SJSA1 (cell line): ENCODE data around the gene PATZ1. TPM values are rescaled to one million over a fixed set of nuclear protein-coding genes. Genes with fewer than 3 reads are reported as not detected.
"Not testable (repeated sequence)": the region's sequence is repeated elsewhere in the genome, so short reads cannot be mapped to it uniquely, and the experiment has no call there.

ENCODE experiments used
- DNase-seq, 2 experiments: peaks; one replicate each; pipeline ENCODE4 v3.0.0-alpha.2; 2015 to 2020; ENCODE audit warnings: low spot score in 2 of 2, low read depth in 1 of 2
- H3K27ac ChIP-seq: fragments of 250-450 bp; sonication (Bioruptor Pico); 2 replicates; pipeline ENCODE4 v1.5.1; 2020; ENCODE audit warnings: mild to moderate bottlenecking, moderate library complexity
- H3K27me3 ChIP-seq: fragments of 250-450 bp; sonication (Bioruptor Pico); replicated peaks from 2 replicates; pipeline ENCODE4 v1.5.1; 2020; ENCODE audit warnings: mild to moderate bottlenecking, moderate library complexity
- H3K36me3 ChIP-seq: fragments of 250-450 bp; sonication (Bioruptor Pico); 2 replicates; pipeline ENCODE4 v1.5.1; 2020; ENCODE audit warnings: mild to moderate bottlenecking
- H3K4me1 ChIP-seq: fragments of 250-450 bp; sonication (Bioruptor Pico); replicated peaks from 2 replicates; pipeline ENCODE4 v1.6.1; 2021; ENCODE audit warnings: mild to moderate bottlenecking
- H3K4me3 ChIP-seq: fragments of 250-450 bp; sonication (Bioruptor Pico); 2 replicates; pipeline ENCODE4 v1.5.1; 2020; ENCODE audit warnings: mild to moderate bottlenecking
- H3K9me3 ChIP-seq: fragments of 250-450 bp; sonication (Bioruptor Pico); replicated peaks from 2 replicates; pipeline ENCODE4 v1.5.1; 2020; ENCODE audit warnings: mild to moderate bottlenecking
- total RNA-seq: library from RNA; depleted of rRNA; stranded (reverse); fragments of >200 nt; shearing (Covaris generic); gene quantifications from 2 replicates; pipeline ENCODE4 v1.2.3, GENCODE V29; 2014; rRNA removed

The PATZ1 gene, protein sequence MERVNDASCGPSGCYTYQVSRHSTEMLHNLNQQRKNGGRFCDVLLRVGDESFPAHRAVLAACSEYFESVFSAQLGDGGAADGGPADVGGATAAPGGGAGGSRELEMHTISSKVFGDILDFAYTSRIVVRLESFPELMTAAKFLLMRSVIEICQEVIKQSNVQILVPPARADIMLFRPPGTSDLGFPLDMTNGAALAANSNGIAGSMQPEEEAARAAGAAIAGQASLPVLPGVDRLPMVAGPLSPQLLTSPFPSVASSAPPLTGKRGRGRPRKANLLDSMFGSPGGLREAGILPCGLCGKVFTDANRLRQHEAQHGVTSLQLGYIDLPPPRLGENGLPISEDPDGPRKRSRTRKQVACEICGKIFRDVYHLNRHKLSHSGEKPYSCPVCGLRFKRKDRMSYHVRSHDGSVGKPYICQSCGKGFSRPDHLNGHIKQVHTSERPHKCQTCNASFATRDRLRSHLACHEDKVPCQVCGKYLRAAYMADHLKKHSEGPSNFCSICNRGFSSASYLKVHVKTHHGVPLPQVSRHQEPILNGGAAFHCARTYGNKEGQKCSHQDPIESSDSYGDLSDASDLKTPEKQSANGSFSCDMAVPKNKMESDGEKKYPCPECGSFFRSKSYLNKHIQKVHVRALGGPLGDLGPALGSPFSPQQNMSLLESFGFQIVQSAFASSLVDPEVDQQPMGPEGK
- 14.7 and 14.9 TPM in 2 replicates for total RNA-seq

DNA sequence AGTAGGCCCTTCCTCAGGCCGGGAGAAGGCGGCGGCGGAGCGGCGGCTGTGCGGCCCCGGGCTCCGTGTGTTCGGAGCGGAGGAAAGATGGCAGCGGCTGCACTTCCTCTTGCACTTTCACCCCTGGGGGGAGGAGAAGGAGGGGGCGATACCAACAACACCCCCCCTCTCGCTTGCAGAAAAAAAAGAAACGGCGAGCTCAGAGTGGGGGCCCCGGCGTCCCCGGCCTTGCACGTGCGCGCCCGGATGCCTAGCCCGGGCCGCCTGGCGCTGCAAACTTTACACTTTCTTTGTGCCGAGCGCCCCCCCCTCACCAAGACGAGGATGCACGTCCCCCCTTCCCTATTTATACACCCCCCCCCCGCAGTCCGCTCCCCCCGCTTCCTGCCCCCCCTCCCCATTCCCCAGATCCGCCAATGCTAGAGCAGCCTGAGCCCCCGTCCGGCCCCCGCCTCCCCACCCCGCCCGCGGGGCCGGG lies at the start of gene PATZ1:
TSS of gene PATZ1 (minus strand) at position 92 of the 478 bp plus-strand sequence. CDS start 744 bp downstream, outside the sequence.
- H3K4me1 ChIP-seq = peaks cover 39% of the 10 kb centered on the region
- no peaks in the 10 kb centered on the region for H3K9me3 ChIP-seq
- H3K27me3 ChIP-seq = no peaks in the 10 kb centered on the region
- peaks cover 38% of the 10 kb centered on the region for H3K36me3 ChIP-seq
- peak; percentile 75 to 86 for DNase-seq
- peak within 1 kb of the TSS; percentile 57 for H3K27ac ChIP-seq
- H3K4me3 ChIP-seq = peak within 1 kb of the TSS; percentile 71

DNA sequence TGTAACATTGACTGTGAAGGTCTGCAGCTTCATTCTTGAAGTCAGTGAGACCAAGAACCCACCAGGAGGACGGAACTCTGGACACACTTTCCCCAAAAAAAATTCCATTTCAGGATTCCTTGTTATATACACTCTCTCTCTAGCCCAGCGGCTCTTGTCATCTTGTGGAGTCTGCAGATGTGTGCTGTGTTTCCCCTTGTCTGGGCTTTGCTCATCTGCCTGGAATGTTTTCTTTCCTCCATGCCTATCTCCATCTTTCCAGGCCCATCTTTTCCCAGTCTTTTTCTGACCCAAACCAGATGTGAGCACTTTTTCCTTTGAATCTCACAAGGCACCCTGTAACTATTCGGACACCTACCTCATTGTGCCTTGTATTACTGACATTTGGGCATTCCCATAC lies 48.2 kb upstream of the PATZ1 start:
- Histone ChIP-seq H3K9me3 (no peaks in the 10 kb centered on the region), H3K4me1 (peaks cover 11% of the 10 kb centered on the region), H3K36me3 (no peaks in the 10 kb centered on the region), H3K27ac (no peak overlapping the region), H3K27me3 (no peaks in the 10 kb centered on the region), H3K4me3 (no peak overlapping the region)
- no peak for DNase-seq

DNA sequence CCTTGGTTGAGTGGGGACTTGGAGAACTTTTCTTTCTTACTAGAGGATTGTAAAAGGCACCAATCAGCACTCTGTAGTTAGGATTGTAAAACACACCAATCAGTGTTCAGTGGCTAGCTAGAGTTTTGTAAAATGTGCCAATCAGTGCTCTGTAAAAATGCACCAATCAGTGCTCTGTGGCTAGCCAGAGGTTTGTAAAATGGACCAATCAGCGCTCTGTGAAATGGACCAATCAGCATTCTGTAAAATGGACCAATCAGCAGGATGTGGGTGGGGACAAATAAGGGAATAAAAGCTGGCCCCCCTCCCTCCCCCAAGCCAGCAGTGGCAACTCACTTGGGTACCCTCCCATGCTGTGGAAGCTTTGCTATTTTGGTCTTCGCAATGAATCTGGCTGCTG lies 47.7 kb upstream of the PATZ1 start:
- DNase-seq = no peak
- Histone ChIP-seq H3K27me3 (no peaks in the 10 kb centered on the region), H3K4me1 (peaks cover 8% of the 10 kb centered on the region), H3K27ac (no peak overlapping the region), H3K9me3 (no peaks in the 10 kb centered on the region), H3K4me3 (no peak overlapping the region), H3K36me3 (no peaks in the 10 kb centered on the region)

DNA sequence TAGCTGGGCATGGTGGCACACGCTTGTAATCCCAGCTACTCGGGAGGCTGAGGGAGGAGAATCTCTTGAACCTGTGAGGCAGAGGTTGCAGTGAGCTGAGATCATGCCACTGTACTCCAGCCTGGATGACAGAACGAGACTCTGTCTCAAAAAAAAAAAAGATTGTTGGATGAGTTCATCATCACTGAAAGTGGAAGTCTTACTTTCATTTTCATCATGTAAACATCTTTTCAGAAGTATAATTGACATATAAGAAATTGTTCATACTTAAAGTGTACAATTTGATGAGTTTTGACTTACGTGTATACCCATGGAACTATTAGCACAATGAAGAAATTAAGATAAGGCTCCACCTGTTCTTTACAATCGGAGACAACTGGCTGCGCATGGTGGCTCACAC lies 32.5 kb upstream of the PATZ1 start:
- not testable (repeated sequence) for H3K9me3 ChIP-seq, H3K4me3 ChIP-seq, H3K36me3 ChIP-seq, H3K27me3 ChIP-seq, H3K4me1 ChIP-seq, H3K27ac ChIP-seq, DNase-seq

DNA sequence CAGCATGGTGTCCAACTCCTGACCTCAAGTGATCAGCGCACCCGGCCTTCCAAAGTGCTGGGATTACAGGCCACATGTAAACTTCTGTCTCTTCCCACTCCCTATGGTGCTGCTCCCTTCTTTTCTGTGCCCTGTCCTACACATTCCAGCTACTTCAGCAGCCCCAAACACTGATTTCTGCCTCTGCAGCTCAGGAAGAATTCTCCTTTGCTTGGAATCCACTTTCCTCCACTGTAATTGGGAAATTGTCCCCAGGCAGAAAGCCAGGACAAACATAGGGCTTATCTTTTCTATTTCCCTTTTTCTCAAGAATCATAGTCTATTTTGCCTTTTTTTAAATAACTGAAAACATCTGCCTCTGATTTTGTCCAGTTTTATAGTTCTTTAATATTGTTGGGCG lies 32.0 kb upstream of the PATZ1 start:
- no peak for DNase-seq
- Histone ChIP-seq H3K36me3 (no peaks in the 10 kb centered on the region), H3K4me3 (no peak overlapping the region), H3K4me1 (no peaks in the 10 kb centered on the region), H3K27me3 (no peaks in the 10 kb centered on the region), H3K27ac (no peak overlapping the region), H3K9me3 (no peaks in the 10 kb centered on the region)

DNA sequence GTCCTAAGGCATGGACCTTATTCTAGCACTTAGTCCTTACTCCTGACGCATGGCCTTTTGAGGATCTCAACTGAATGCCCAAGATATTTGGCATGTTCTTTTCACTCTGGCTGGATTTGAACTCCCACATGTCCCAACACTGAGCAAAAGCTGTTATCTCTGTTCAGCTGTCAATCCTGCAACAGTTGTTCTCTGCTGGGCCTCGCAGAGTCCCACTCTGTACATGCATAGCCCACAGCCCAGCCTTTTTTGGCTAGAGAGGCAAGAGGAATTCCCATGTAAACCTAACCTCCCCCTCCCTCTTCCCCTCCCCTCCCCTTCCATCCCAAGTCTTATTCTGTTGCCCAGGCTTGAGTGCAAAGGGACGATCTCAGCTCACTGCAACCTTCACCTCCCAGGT lies 31.5 kb upstream of the PATZ1 start:
- DNase-seq = no peak
- H3K36me3 ChIP-seq = no peaks in the 10 kb centered on the region
- H3K9me3 ChIP-seq = no peaks in the 10 kb centered on the region
- no peak overlapping the region for H3K27ac ChIP-seq
- no peaks in the 10 kb centered on the region for H3K4me1 ChIP-seq
- H3K27me3 ChIP-seq = no peaks in the 10 kb centered on the region
- no peak overlapping the region for H3K4me3 ChIP-seq

DNA sequence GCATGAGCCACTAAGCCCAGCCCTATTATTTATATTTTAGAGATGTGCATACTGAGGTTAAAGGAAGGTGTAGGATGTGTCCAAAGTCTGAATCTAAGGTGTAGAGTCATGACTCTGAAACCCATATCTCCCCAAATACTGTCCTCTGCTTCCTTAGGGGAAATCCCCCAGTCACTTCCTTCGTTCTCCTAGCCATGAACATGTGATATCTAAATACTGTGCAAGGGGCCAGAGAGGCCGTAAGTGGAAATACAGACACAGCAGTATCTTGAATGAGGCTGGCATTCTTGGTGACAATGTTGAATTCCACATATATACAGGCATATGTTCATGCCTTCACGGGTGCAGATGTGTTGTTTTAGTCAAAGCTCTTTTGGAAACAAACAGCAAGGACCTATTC lies 21.3 kb upstream of the PATZ1 start:
- no peaks in the 10 kb centered on the region for H3K36me3 ChIP-seq
- no peaks in the 10 kb centered on the region for H3K9me3 ChIP-seq
- no peaks in the 10 kb centered on the region for H3K27me3 ChIP-seq
- no peak for DNase-seq
- no peak overlapping the region for H3K27ac ChIP-seq
- H3K4me3 ChIP-seq = no peak overlapping the region
- H3K4me1 ChIP-seq = no peaks in the 10 kb centered on the region

DNA sequence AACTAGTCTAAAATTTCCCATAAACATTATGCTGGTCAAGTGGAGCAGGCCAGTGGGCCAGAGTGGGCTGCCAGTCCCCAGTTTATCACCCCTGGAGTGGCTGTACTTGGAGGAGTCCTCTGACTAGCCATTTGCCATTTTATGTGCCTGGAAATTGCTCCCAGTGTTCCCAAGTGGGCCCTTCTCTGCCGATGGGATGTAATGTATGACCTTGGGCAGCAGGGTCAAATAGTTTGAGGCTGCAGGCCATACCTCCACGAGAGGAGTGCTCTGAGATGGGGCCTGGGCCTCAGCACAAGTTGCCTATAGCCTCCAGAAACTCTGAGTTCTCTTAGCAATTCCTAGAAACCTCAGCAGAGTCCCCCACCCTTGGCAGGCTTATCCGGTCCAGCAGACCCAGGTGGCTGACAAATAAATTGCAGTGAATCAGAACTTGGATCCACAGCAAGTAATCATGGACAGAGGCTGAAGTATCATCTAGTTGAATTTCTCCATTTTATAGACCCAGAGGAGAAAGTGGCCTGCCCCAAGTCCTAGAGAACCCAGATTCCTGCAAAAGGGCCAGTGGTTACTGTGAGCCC lies 17.8 kb upstream of the PATZ1 start:
- Histone ChIP-seq H3K4me1 (no peaks in the 10 kb centered on the region), H3K9me3 (no peaks in the 10 kb centered on the region), H3K36me3 (no peaks in the 10 kb centered on the region), H3K27me3 (no peaks in the 10 kb centered on the region), H3K27ac (no peak overlapping the region), H3K4me3 (no peak overlapping the region)
- no peak for DNase-seq

DNA sequence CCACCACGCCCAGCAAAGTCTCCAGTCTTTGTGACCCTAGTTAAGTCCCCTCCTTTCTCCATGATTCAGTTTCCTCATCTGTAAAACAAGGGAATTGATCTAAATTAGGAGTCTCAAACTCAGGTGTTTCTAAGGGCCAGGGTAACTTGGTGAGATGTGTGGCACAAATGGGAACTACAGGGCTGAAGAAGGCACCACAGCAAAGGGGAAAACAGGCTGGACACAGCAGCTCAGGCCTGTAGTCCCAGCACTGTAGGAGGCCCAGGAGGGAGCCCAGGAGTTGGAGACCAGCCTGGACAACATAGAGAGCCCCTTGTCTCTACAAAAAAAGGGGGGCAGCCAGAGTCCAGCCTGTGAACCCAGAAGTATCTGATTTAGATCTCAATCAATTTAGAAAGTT lies 15.6 kb upstream of the PATZ1 start:
- Histone ChIP-seq H3K36me3 (no peaks in the 10 kb centered on the region), H3K27me3 (no peaks in the 10 kb centered on the region), H3K4me1 (no peaks in the 10 kb centered on the region), H3K9me3 (no peaks in the 10 kb centered on the region), H3K4me3 (no peak overlapping the region), H3K27ac (no peak overlapping the region)
- DNase-seq = no peak

DNA sequence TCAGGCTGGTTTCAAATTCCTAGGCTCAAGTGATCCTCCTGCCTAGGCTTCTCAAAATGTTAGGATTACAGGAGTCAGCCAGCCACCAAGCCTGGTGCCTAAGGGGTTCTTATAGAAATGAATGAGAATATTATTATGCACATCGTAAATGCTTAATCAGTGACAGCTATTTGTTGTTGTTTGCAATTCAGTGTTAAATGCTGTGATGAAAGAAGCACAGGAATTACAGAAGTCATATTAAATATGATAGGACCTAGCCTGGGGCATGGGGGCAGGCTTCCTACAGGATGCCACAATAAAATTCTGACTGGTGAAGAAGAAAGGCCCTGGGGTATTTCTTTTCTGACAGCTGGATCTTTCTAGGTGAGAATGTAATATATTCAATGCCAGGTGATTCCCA lies 13.9 kb upstream of the PATZ1 start:
- H3K4me3 ChIP-seq = no peak overlapping the region
- DNase-seq = no peak
- H3K4me1 ChIP-seq = no peaks in the 10 kb centered on the region
- H3K27me3 ChIP-seq = no peaks in the 10 kb centered on the region
- H3K9me3 ChIP-seq = no peaks in the 10 kb centered on the region
- no peak overlapping the region for H3K27ac ChIP-seq
- H3K36me3 ChIP-seq = no peaks in the 10 kb centered on the region

DNA sequence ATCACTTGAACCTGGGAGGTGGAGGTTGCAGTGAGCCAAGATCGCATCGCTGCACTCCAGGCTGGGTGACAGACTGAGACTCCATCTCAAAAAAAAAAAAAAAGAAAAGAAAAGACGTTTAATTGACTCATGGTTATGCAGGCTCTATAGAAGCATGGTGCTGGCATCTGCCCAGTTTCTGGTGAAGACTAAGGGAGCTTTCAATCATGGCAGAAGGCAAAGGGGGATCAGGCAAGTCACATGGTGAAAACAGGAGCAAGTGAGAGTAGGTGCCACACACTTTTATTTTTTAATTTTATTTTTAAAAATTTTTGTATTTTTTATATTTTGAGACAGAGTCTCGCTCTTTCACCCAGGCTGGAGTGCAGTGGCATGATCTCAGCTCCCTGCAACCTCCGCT lies 8.4 kb upstream of the PATZ1 start:
- Histone ChIP-seq H3K27me3 (no peaks in the 10 kb centered on the region), H3K36me3 (no peaks in the 10 kb centered on the region)
- no peak for DNase-seq

DNA sequence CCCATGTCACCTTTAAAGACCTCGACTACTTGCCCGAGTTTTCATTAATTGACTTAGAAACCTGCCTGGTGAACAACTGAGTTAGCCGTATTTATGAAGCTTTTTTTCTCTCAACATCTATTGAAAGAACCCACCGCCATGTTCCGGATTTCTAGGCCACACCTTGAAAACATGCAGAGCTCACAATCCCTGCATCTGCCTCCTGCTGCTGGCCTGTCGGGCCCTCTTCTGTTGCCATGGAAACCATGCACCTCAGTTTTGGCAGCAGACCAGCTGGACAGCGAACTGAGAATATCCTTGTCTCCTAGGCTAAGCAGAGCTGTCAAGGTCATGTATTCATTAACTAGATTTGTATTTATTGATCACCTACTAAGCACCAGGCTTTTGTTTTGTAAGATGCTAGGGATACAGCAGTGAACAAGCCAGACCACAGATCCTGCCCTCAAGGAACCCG lies 4.3 kb upstream of the PATZ1 start:
- Histone ChIP-seq H3K27ac (no peak overlapping the region), H3K27me3 (no peaks in the 10 kb centered on the region), H3K4me3 (no peak overlapping the region), H3K9me3 (no peaks in the 10 kb centered on the region), H3K36me3 (no peaks in the 10 kb centered on the region), H3K4me1 (peaks cover 16% of the 10 kb centered on the region)
- DNase-seq = no peak

More for the DNA sequence above, 8.4 kb upstream of the PATZ1 start:
- Histone ChIP-seq H3K9me3 (no peaks in the 10 kb centered on the region), H3K4me3 (no peak overlapping the region), H3K27ac (no peak overlapping the region), H3K4me1 (no peaks in the 10 kb centered on the region)

DNA sequence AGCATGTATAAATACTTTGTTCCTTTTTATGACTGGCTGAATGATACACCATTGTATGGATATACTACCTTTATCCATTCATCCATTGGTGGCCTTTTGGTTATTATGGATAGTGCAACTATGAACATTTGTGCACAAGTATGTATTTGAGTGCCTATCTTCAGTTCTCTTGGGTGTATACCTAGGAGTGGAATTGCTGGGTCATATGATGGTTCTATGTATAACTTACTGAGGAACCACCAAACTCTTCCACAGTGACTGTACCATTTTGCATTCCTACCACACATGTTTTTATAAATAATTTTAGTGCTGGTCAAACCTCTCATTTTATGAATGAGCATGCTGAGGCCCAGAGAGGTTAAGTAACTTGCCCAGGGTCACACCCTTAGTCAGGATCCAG lies 3.8 kb upstream of the PATZ1 start:
- H3K27me3 ChIP-seq = no peaks in the 10 kb centered on the region
- H3K9me3 ChIP-seq = no peaks in the 10 kb centered on the region
- no peak overlapping the region for H3K4me3 ChIP-seq
- no peak for DNase-seq
- H3K27ac ChIP-seq = no peak overlapping the region
- peaks cover 21% of the 10 kb centered on the region for H3K4me1 ChIP-seq
- H3K36me3 ChIP-seq = peaks cover 4% of the 10 kb centered on the region

DNA sequence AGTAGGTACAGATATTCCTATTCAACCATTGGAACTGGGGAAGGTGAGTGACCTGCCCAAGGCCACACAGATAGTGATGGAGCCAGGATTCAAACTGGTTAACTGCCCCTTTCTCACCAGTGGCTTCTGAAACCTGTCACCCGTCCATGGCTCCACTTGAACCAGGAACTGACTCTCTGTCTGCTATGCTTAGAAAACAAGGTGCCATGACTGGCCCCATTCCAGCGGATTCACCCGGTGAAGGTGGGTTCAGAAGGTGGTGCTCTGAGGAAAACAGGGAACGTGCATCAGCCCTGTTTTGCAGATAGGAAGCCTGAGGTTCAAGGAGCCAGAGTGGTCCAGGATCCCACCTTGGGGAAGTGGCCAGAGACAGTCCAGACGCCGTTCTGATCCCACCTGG lies 2.6 kb upstream of the PATZ1 start:
- no peak for DNase-seq
- Histone ChIP-seq H3K9me3 (no peaks in the 10 kb centered on the region), H3K4me1 (peaks cover 33% of the 10 kb centered on the region)

More for the DNA sequence above, 2.6 kb upstream of the PATZ1 start:
- Histone ChIP-seq H3K27ac (no peak overlapping the region), H3K4me3 (no peak overlapping the region), H3K36me3 (peaks cover 15% of the 10 kb centered on the region), H3K27me3 (no peaks in the 10 kb centered on the region)
